ENCODE measurements around the gene LDAH.

- TF ChIP-seq, protein P1, sequence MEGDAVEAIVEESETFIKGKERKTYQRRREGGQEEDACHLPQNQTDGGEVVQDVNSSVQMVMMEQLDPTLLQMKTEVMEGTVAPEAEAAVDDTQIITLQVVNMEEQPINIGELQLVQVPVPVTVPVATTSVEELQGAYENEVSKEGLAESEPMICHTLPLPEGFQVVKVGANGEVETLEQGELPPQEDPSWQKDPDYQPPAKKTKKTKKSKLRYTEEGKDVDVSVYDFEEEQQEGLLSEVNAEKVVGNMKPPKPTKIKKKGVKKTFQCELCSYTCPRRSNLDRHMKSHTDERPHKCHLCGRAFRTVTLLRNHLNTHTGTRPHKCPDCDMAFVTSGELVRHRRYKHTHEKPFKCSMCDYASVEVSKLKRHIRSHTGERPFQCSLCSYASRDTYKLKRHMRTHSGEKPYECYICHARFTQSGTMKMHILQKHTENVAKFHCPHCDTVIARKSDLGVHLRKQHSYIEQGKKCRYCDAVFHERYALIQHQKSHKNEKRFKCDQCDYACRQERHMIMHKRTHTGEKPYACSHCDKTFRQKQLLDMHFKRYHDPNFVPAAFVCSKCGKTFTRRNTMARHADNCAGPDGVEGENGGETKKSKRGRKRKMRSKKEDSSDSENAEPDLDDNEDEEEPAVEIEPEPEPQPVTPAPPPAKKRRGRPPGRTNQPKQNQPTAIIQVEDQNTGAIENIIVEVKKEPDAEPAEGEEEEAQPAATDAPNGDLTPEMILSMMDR (IDR thresholded peaks at IDR 0.05; ENCODE audit: extremely low read depth in 1 of 2, insufficient read depth in 1 of 2, low read depth in 1 of 2, low read length in 2 of 2) = no peak
- TF ChIP-seq EZH2 (IDR thresholded peaks at IDR 0.05; ENCODE audit: borderline replicate concordance, low read depth, low read length, severe bottlenecking) (no peak), POLR2AphosphoS5 (IDR thresholded peaks at IDR 0.05; ENCODE audit: insufficient read depth, low read depth, low read length) (no peak), MAX (IDR thresholded peaks at IDR 0.05; ENCODE audit: insufficient read depth, insufficient read length) (no peak), POLR2A (IDR thresholded peaks at IDR 0.05; ENCODE audit: low read depth, low read length) (no peak), JUN (IDR thresholded peaks at IDR 0.05; ENCODE audit: borderline replicate concordance, insufficient read depth, insufficient read length, low read depth) (no peak), GATA2 (IDR thresholded peaks at IDR 0.05; ENCODE audit: insufficient read depth, insufficient read length, low read depth, low read length) (no peak), MYC (IDR thresholded peaks at IDR 0.05; ENCODE audit: low read depth, low read length) (no peak), FOS (IDR thresholded peaks at IDR 0.05; ENCODE audit: borderline replicate concordance, insufficient read depth, low read length) (no peak)
Measured at GRCh38 chr2:20812779-20813178, 10.1 kb downstream of the LDAH start.

Data from endothelial cell of umbilical vein (primary cell).